Measurements from ENCODE around the gene C3orf18. TPM values are rescaled to one million over a fixed set of nuclear protein-coding genes. Genes with fewer than 3 reads are reported as not detected.

C3orf18 gene
- total RNA-seq, 3 donors from 2014 or later (not counting 1 experiment from before 2014, with no cell fraction given), result 7.5 to 15.3 (median 11.7) TPM

DNA sequence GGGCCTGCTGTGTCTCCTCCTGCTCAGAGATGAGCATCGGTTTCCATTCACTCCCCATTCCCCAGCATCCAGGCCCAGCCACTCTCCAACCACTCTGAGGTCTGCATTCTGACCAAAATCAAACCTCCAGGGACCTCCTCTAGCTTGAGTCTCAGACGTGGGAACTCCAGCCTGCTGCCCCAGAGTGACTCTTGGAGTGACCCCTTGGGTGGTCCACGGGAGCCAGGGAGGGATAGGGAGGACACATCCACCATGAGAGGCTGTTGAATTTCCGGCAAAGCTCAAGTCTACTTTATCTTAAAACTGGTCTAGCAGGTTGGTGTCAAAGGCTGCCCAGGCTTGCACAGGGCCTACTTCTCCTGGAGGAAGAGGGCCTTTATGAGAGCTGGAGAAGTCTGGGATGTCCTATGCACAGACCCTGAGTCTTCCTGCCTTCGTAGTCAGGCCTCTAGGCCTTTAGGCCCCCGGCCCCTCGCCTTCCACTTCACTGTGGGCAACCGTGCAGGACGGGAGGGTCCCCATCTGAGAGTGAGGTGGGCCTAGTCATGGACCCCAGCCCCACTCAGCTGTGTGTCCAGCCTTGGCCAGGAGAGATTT is 35.1 kb upstream of the C3orf18 start:
- Histone ChIP-seq H3K4me3 (ENCODE audit: low read length) (no peak overlapping the region), H3K36me3 (ENCODE audit: control insufficient read depth, insufficient read depth, low read length) (peaks cover 40% of the 10 kb centered on the region), H3K27ac (ENCODE audit: low read length) (peak overlapping the region; percentile 81), H3K9me3 (ENCODE audit: control insufficient read depth, insufficient read depth, low read length) (no peaks in the 10 kb centered on the region), H3K4me1 (ENCODE audit: control insufficient read depth, insufficient read depth, low read length) (peaks cover 87% of the 10 kb centered on the region), H3K27me3 (ENCODE audit: control insufficient read depth, insufficient read depth, low read length) (no peaks in the 10 kb centered on the region)
- DNase-seq (no peak), ATAC-seq (no peak)
- TF ChIP-seq CTCF (IDR thresholded peaks at IDR 0.05), result no peak
- Mint-ChIP-seq H3K4me1 (peaks cover 74 to 88% of the 10 kb centered on the region in 2 donors), H3K4me3 (peak overlapping the region; percentile 73), H3K27me3 (ENCODE audit: low read depth in 2 of 2) (no peaks in the 10 kb centered on the region), H3K27ac (peak overlapping the region; percentile 93 to 95), H3K36me3 (peaks cover 18% of the 10 kb centered on the region), H3K9me3 (no peaks in the 10 kb centered on the region)
- 80% methylated on average over 9 of the region's 9 CpGs for WGBS (ENCODE audit: insufficient coverage)
- intact Hi-C loops (cut with micrococcal nuclease), result no loop called here

GRCh38 chr3:50600841-50601591 is 33.5 kb upstream of the C3orf18 start:
- WGBS (ENCODE audit: insufficient coverage), result 6% methylated on average over 13 of the region's 14 CpGs
- no peaks in the 10 kb centered on the region for H3K27me3 Mint-ChIP-seq (ENCODE audit: low read depth in 2 of 2)
- DNase-seq (peak; percentile 65 to 80), ATAC-seq (peak; percentile 87 to 91 (median 89))
- Histone ChIP-seq H3K36me3 (ENCODE audit: control insufficient read depth, insufficient read depth, low read length) (peaks cover 23% of the 10 kb centered on the region), H3K27me3 (ENCODE audit: control insufficient read depth, insufficient read depth, low read length) (no peaks in the 10 kb centered on the region), H3K27ac (ENCODE audit: low read length) (peak overlapping the region; percentile 81), H3K4me3 (ENCODE audit: low read length) (no peak overlapping the region), H3K4me1 (ENCODE audit: control insufficient read depth, insufficient read depth, low read length) (peaks cover 71% of the 10 kb centered on the region), H3K9me3 (ENCODE audit: control insufficient read depth, insufficient read depth, low read length) (no peaks in the 10 kb centered on the region)
- no peaks in the 10 kb centered on the region for H3K9me3 Mint-ChIP-seq
- no peak for TF ChIP-seq CTCF (IDR thresholded peaks at IDR 0.05)
- peaks cover 59 to 71% of the 10 kb centered on the region in 2 donors for H3K4me1 Mint-ChIP-seq
- intact Hi-C loops (cut with micrococcal nuclease), result loop anchor here (1.0 kb wide), 1 partner anchor 10 kb away; the partner anchor contains the start of gene CISH
- H3K27ac Mint-ChIP-seq, result peak overlapping the region; percentile 93 to 95
- peak overlapping the region; percentile 73 for H3K4me3 Mint-ChIP-seq
- peaks cover 16% of the 10 kb centered on the region for H3K36me3 Mint-ChIP-seq

DNA sequence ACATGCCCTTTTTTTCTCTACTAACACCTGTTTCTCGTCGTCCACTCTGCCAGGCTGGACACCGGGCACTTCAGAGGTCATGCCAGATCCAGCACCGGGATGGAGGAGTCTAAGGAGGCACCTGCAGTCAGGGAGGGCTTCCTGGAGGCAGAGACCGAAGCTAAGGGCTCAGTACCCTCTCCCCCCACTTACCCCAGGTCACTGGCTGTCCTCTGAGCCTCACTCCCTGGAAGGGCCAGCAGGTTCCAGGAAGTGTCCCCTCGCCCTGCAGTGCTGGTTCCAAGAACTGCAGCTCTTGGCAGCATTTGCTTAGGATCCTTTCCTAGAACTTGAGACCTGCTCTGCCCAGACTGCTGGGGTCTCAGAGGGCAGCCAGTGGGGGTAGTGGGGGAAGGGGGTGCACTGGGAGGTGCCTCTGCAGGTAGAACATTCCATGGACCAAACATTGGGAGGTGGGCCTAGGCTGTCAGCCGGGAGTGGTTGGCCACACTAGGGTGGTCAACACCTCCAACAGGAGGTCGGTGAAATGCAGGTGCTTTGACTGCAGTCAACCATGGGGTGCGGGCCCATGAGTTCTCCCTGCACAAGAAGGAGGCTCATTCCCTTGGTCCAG is 32.7 kb upstream of the C3orf18 start:
- H3K27me3 ChIP-seq (ENCODE audit: control insufficient read depth, insufficient read depth, low read length), result no peaks in the 10 kb centered on the region
- DNase-seq (no peak), ATAC-seq (no peak)
- peaks cover 63% of the 10 kb centered on the region for H3K4me1 ChIP-seq (ENCODE audit: control insufficient read depth, insufficient read depth, low read length)
- H3K4me1 Mint-ChIP-seq, result peaks cover 51 to 63% of the 10 kb centered on the region in 2 donors
- H3K27ac Mint-ChIP-seq, result peak overlapping the region in 1 of 2 donors; percentile 95
- intact Hi-C loops (cut with micrococcal nuclease), result no loop called here
- no peak overlapping the region for H3K4me3 Mint-ChIP-seq
- H3K4me3 ChIP-seq (ENCODE audit: low read length), result no peak overlapping the region
- H3K27ac ChIP-seq (ENCODE audit: low read length), result peak overlapping the region; percentile 81
- H3K27me3 Mint-ChIP-seq (ENCODE audit: low read depth in 2 of 2), result no peaks in the 10 kb centered on the region
- WGBS (ENCODE audit: insufficient coverage), result 65% methylated on average over 9 of the region's 9 CpGs
- no peak for TF ChIP-seq CTCF (IDR thresholded peaks at IDR 0.05)
- H3K36me3 Mint-ChIP-seq, result peaks cover 9% of the 10 kb centered on the region
- no peaks in the 10 kb centered on the region for H3K9me3 Mint-ChIP-seq
- H3K9me3 ChIP-seq (ENCODE audit: control insufficient read depth, insufficient read depth, low read length), result no peaks in the 10 kb centered on the region
- H3K36me3 ChIP-seq (ENCODE audit: control insufficient read depth, insufficient read depth, low read length), result peaks cover 16% of the 10 kb centered on the region
